ENCODE results near the gene CEND1.

Gene CEND1

DNA sequence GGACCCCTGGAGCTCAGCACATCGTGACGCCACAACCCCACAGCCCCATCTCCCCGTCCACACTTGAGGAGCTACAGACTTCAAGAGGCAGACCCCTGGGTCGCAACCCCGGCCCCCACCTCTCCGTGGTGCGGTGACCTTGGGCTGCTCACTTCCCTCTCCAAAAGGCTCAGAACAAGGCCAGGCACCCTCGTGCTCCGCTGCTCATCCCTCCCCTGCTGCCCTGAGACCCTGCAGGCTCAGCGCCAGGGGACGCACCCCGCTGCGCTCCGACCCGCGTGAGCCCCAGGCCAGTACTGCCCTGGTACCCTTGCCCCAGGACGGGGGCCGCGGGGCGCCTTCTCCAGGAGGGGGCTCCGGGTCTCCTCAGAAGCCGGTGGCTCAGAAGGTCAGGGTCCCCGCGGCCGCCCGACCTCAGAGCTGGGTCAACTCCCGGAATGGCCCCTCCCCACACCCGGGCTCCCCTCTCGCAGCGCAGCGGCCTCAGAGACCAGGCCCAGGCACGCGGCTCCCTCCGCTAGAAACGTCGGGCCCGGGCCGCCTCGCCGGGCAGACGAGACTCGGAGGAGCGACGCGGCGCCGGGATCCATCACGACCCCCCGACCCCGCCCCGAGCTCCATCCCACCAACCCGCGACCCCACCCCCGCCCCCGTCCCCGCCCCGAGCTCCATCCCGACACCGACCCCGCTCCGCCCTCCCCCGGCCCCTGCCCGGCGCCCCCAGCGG is 13.2 kb downstream of the CEND1 start:
- H3K4me1 Mint-ChIP-seq: peaks cover 15 to 47% of the 10 kb centered on the region in 2 donors
- no peaks in the 10 kb centered on the region for H3K27me3 Mint-ChIP-seq
- peaks cover 13 to 26% of the 10 kb centered on the region in 2 donors for H3K36me3 Mint-ChIP-seq
- DNase-seq (no peak), ATAC-seq (replicated peaks) (peak; percentile 52 to 53)
- H3K27ac Mint-ChIP-seq: peak overlapping the region; percentile 94
- peak overlapping the region; percentile 98 to 99 for H3K4me3 Mint-ChIP-seq
- H3K9me3 Mint-ChIP-seq: no peaks in the 10 kb centered on the region

- no peak for DNase-seq
- Mint-ChIP-seq H3K9me3 (no peaks in the 10 kb centered on the region), H3K4me1 (peaks cover 15 to 47% of the 10 kb centered on the region in 2 donors), H3K36me3 (peaks cover 12 to 26% of the 10 kb centered on the region in 2 donors), H3K4me3 (peak overlapping the region; percentile 98 to 99), H3K27ac (peak overlapping the region; percentile 94), H3K27me3 (no peaks in the 10 kb centered on the region)
- ATAC-seq (replicated peaks): no peak
Measured at GRCh38 chr11:776263-776560, 13.7 kb downstream of the CEND1 start.

- Mint-ChIP-seq H3K4me3 (peak overlapping the region; percentile 29 to 54), H3K4me1 (peaks cover 15 to 47% of the 10 kb centered on the region in 2 donors), H3K27ac (peak overlapping the region; percentile 69), H3K36me3 (peaks cover 20 to 21% of the 10 kb centered on the region in 2 donors), H3K27me3 (no peaks in the 10 kb centered on the region), H3K9me3 (no peaks in the 10 kb centered on the region)
- no peak for ATAC-seq (replicated peaks)
- no peak for DNase-seq
Measured at GRCh38 chr11:774873-775592, 14.9 kb downstream of the CEND1 start.

DNA sequence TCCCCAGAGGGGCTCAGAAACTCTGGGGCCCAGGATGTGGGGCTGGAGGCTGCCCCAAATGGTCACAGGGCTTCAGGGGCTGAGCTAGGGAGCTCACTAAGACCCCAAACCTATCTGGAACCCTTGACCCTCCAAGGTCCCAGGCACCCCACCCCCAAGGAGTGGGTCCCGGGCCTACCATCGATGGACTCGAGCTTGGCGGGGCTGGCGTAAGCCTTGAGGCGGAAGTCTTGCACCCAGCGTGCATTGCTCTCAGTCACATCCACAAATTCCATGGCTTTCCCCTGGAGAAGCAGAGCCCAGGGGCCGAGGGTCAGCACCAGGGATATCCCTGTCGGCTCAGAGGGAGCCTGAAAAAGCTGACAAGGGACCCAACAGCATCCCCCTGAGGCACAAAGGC is 16.1 kb downstream of the CEND1 start:
- peaks cover 10 to 44% of the 10 kb centered on the region in 2 donors for H3K4me1 Mint-ChIP-seq
- peaks cover 20 to 25% of the 10 kb centered on the region in 2 donors for H3K36me3 Mint-ChIP-seq
- DNase-seq (no peak), ATAC-seq (replicated peaks) (no peak)
- H3K27ac Mint-ChIP-seq: no peak overlapping the region
- no peak overlapping the region for H3K4me3 Mint-ChIP-seq
- H3K27me3 Mint-ChIP-seq: no peaks in the 10 kb centered on the region
- H3K9me3 Mint-ChIP-seq: no peaks in the 10 kb centered on the region

DNA sequence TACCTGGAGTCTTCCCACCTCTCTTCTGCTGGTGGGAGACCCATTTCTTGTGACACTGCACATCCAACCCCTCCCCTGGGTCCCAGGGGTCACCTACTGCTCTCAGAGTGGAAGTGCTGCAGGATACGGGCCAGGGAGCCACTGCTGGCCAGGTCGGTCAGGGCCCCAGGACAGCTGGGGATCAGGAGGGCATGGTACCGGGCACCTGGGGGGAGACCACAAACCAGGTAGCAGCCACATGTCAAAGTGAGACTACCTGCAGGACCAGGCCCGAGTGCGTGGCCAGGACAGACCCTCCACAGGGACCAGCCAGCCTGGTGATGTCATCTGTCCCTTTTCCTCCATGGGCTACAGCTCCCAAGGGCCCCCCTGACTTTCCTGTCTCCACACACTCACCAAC is 16.5 kb downstream of the CEND1 start:
- H3K27ac Mint-ChIP-seq: peak overlapping the region; percentile 47
- DNase-seq: no peak
- H3K9me3 Mint-ChIP-seq: no peaks in the 10 kb centered on the region
- peaks cover 9 to 40% of the 10 kb centered on the region in 2 donors for H3K4me1 Mint-ChIP-seq
- no peak overlapping the region for H3K4me3 Mint-ChIP-seq
- ATAC-seq (replicated peaks): no peak
- peaks cover 18 to 24% of the 10 kb centered on the region in 2 donors for H3K36me3 Mint-ChIP-seq
- H3K27me3 Mint-ChIP-seq: no peaks in the 10 kb centered on the region

DNA sequence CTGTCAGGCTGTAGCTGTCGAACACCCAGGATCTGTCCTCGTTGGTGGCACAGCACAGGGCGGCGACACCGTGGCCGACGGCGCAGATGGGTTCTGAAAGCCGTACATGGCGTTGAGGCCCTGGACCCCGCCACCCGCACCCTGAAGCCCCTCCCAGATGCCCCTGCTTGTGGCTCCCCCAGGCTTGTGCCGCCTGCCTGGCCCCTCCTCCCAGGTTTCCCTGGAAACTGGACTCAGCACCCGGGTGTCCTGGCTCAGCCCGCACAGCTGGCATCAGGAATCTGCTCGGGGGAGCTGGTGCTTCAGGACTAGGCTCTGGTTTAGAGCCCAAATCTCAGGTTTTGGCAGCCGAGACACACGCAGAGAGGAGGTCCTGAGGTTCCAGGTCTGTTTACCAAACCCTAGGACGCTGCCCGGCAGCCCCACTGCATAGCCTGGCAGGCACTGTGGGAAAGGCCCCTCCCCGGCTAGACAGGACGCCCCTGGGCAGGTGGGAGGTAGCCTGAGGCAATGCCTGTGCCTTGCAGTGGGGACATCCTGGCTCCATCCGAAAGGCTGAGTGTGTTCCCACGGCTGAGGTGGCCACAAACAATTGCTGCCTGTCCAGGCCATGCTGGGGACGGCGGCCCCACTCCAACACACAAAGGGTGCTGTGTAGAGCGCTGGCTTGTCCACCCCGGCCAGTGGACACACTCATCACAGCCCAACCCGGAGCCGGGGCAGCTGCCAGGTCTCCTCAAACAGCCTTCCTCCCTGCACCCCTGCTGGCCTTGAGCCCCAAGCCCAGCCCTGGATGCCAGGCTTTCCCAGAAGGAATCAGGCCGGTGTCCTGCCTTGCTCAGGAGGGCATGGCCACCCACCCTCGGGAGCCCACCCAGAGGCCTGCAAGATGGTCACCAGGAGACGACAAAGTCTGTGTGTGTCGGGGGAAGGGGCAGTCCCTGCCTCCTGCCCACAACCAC is 17.2 kb downstream of the CEND1 start:
- H3K27ac Mint-ChIP-seq: no peak overlapping the region
- DNase-seq (no peak), ATAC-seq (replicated peaks) (no peak)
- no peaks in the 10 kb centered on the region for H3K27me3 Mint-ChIP-seq
- H3K4me1 Mint-ChIP-seq: peaks cover 9 to 37% of the 10 kb centered on the region in 2 donors
- H3K4me3 Mint-ChIP-seq: no peak overlapping the region
- peaks cover 18 to 27% of the 10 kb centered on the region in 2 donors for H3K36me3 Mint-ChIP-seq
- H3K9me3 Mint-ChIP-seq: no peaks in the 10 kb centered on the region

GRCh38 chr11:771617-772204 is 18.2 kb downstream of the CEND1 start:
- no peak overlapping the region for H3K27ac Mint-ChIP-seq
- no peak overlapping the region for H3K4me3 Mint-ChIP-seq
- H3K4me1 Mint-ChIP-seq: peaks cover 9 to 36% of the 10 kb centered on the region in 2 donors
- H3K36me3 Mint-ChIP-seq: peaks cover 25 to 29% of the 10 kb centered on the region in 2 donors
- DNase-seq (no peak), ATAC-seq (replicated peaks) (no peak)
- H3K9me3 Mint-ChIP-seq: no peaks in the 10 kb centered on the region
- H3K27me3 Mint-ChIP-seq: no peaks in the 10 kb centered on the region

- no peak for DNase-seq
- Mint-ChIP-seq H3K36me3 (peaks cover 26 to 29% of the 10 kb centered on the region in 2 donors), H3K4me1 (peaks cover 5 to 29% of the 10 kb centered on the region in 2 donors), H3K27me3 (no peaks in the 10 kb centered on the region), H3K27ac (no peak overlapping the region), H3K9me3 (no peaks in the 10 kb centered on the region), H3K4me3 (no peak overlapping the region)
- no peak for ATAC-seq (replicated peaks)
Measured at GRCh38 chr11:770642-771616, 19.0 kb downstream of the CEND1 start.

DNA sequence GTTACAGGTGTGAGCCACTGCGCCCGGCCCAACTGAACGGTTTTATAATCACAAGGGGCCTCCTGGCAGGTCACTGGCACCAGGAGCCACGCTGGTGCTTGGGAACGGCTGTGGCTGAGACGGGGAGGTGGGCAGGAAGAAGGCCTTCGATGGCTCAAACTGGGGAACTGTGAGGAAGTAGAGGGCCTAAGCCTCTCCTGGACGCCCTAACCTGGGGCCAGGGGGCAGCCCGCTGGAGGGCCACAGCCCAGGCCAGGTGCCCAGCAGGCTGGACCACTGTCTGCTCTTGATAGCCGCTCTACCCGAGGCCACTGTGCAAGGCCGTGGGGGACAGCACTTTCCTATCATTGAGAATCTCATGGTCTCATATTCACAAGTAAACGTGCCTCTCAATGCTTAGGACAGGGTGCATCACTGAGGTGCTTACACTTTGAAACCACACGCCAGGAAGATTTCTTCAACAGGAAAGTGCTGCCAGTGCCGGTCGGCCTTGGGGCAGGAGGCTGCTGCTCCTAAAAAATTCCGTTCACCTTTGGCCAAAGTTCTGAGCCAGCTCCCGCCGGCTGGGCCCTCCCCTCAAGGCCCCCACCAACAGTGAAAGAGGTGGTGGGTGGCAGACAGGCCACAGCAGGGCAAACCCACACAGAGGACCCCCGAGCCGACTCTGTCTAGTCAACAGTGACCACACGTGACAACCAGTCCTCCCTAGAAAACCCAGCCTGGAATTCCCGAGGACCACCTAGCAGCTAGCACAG is 19.8 kb downstream of the CEND1 start:
- peaks cover 30 to 34% of the 10 kb centered on the region in 2 donors for H3K36me3 Mint-ChIP-seq
- no peak overlapping the region for H3K4me3 Mint-ChIP-seq
- H3K27ac Mint-ChIP-seq: no peak overlapping the region
- H3K4me1 Mint-ChIP-seq: peaks cover 1 to 27% of the 10 kb centered on the region in 2 donors
- no peaks in the 10 kb centered on the region for H3K9me3 Mint-ChIP-seq
- no peaks in the 10 kb centered on the region for H3K27me3 Mint-ChIP-seq
- ATAC-seq (replicated peaks) (no peak), DNase-seq (no peak)

DNA sequence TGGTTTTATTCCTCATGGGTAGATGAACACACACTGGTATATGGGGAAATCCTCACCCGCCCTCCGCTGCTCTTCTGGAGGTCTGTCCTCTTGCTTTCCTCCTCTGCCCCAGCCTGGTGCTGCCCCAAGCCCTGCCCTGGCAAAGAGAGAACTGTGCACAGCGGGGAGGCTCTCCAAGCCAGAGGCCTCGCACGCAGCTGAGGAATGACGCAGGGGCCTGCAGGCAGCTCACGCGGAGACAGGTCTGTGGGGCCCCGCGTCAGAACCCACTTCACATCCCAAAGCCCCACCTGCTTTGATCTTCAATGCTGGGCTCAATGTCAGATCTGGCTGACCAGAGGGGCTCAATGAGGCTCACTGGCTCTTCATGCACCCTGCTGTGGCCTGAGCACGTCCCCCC is 22.7 kb downstream of the CEND1 start:
- Mint-ChIP-seq H3K4me3 (no peak overlapping the region), H3K4me1 (peaks cover under 1 to 13% of the 10 kb centered on the region in 2 donors), H3K27ac (no peak overlapping the region), H3K27me3 (no peaks in the 10 kb centered on the region), H3K36me3 (peaks cover 32 to 51% of the 10 kb centered on the region in 2 donors), H3K9me3 (no peaks in the 10 kb centered on the region)
- no peak for ATAC-seq (replicated peaks)
- no peak for DNase-seq

DNA sequence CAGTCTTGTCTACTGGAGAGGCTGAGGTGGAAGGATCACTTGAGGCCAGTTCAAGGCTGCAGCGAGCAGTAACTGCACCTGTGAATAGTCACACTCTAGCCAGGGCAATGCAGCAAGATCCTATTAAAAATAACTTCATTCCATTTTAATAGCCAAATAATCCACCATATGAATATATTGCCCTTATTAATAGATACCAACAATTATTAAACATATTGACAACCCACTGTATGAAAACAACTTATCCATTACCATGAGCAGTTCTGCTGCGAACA is 23.0 kb downstream of the CEND1 start:
- no peak overlapping the region for H3K27ac Mint-ChIP-seq
- DNase-seq: no peak
- ATAC-seq (replicated peaks): no peak
- no peak overlapping the region for H3K4me3 Mint-ChIP-seq
- H3K27me3 Mint-ChIP-seq: no peaks in the 10 kb centered on the region
- H3K36me3 Mint-ChIP-seq: peaks cover 35 to 53% of the 10 kb centered on the region in 2 donors
- H3K9me3 Mint-ChIP-seq: no peaks in the 10 kb centered on the region
- peaks cover 1 to 13% of the 10 kb centered on the region in 2 donors for H3K4me1 Mint-ChIP-seq

GRCh38 chr11:766106-766935 is 23.6 kb downstream of the CEND1 start:
- Mint-ChIP-seq H3K9me3 (no peaks in the 10 kb centered on the region), H3K4me1 (peaks cover 1 to 13% of the 10 kb centered on the region in 2 donors), H3K4me3 (peak overlapping the region in 1 of 2 donors; percentile 27), H3K27ac (no peak overlapping the region), H3K27me3 (no peaks in the 10 kb centered on the region), H3K36me3 (peaks cover 40 to 56% of the 10 kb centered on the region in 2 donors)
- no peak for ATAC-seq (replicated peaks)
- DNase-seq: no peak
